Stimulated activated memory B cell treated with anti-CD40 and anti-IgM and Interleukin-4, amounts not matched to agents 10 μg/mL and 1 μg/mL and 100 μg/mL, for 72 hours (primary cell): ENCODE data around the gene SELPLG.
A peak's percentile ranks its signal among the peaks of the same experiment; 100 is the strongest.

ENCODE experiments used
- ATAC-seq: fragments of 150-1000 bp; cut with Tn5 transposase; 2 replicates; pipeline ENCODE4 v1.10.0; 2021
- H3K27ac Mint-ChIP-seq: one replicate; pipeline ENCODE4 v1.8.0; 2022; ENCODE audit warnings: mild to moderate bottlenecking, mixed read lengths
- H3K27me3 Mint-ChIP-seq: one replicate; pipeline ENCODE4 v1.8.0; 2022; ENCODE audit warnings: mixed read lengths
- H3K36me3 Mint-ChIP-seq: one replicate; pipeline ENCODE4 v1.8.0; 2022; ENCODE audit warnings: mixed read lengths
- H3K4me1 Mint-ChIP-seq: one replicate; pipeline ENCODE4 v1.8.0; 2022; ENCODE audit warnings: mixed read lengths
- H3K4me3 Mint-ChIP-seq: one replicate; pipeline ENCODE4 v1.8.0; 2022; ENCODE audit warnings: mild to moderate bottlenecking, moderate library complexity, mixed read lengths
- H3K9me3 Mint-ChIP-seq: one replicate; pipeline ENCODE4 v1.8.0; 2022; ENCODE audit warnings: mixed read lengths

Gene SELPLG

DNA sequence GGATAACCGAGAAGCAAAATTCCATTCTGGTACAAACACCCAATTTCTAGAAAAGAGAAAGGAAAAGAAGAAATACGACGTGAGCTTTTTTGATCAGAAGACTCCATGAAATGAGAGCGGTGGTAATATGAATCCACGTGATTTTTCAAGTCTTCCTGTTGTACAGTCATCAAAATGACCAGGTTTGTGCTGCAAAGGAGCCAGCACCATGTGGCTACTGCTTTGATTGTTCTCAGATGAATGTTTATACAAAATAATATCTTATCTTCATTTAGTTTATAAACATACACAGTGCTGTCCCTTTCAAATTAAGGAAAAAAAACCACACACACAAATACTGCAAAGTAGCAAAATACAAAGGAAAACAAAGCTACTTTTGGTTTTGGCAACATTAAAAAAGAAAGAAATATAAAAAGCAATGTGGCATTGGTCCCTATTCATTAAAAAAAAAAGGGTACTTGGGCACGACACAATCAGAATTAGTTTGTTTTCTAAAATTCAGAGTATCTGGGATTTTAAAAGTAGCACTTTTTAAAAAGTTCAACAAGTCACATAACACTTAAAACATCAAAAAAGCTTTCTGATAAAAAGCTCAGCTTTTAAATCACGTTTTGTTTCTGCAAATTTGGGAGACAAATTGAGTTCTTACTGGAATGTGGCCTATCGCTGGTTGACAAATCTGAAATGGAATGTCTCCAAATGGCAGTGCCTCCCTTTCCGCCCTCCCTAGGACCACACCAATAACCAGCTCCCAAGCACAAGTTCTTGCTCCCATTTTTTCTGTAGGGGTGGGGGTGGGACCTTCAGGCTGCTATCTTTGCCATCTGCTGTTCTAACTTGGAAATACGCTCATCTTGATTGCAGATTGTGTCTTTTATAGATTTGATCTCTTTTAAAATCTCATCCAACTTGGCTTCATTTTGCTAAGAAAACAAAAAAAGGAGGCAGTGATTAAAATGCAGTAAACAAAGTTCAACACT is 13.2 kb upstream of the SELPLG start:
- H3K27ac Mint-ChIP-seq = peak overlapping the region; percentile 57
- H3K4me3 Mint-ChIP-seq = no peak overlapping the region
- no peaks in the 10 kb centered on the region for H3K27me3 Mint-ChIP-seq
- ATAC-seq = no peak
- peaks cover 36% of the 10 kb centered on the region for H3K4me1 Mint-ChIP-seq
- H3K36me3 Mint-ChIP-seq = peaks cover 67% of the 10 kb centered on the region
- H3K9me3 Mint-ChIP-seq = no peaks in the 10 kb centered on the region

DNA sequence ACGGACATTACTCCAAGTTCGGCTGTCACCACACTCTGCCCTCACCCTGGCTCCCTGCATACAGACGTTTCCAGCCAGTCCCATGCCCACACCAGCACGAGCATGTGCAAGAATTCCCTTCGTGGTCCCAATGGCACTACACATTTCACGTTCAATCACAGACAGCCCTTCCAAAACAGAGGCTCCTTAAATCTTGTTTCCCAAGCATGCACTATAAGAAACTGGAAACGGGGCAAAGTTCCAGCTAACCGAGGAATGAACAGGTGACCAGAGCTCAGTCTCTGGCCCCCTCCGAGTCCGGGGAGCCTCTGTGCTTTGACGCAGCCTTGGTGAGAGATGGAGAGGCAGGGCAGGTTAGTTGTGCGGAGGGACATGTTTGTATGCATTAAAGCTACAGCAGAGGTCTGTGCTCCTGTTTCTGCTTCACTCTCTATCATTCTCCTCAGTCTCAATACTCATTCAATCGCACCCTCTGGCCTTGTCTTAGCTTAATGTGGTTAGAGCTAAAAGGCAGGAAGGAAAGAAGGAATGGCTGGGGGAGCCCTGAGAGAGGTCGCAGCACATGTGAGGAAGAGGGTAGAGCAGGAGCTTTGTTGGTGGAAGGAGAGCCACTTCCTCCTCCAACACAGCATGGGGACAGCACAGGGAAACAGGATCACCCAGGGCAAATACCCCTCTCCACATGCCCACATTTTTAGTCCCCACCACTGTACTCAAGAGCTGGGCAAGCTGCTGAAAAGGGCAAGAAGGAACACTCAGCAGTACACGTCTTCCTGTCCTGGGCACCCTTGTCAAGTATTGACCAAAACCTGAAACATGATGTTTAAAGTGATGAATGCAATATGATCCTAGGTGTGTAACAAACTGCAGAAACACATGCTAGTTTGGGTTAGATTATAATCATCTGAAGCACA is 12.2 kb upstream of the SELPLG start:
- Mint-ChIP-seq H3K4me1 (peaks cover 45% of the 10 kb centered on the region), H3K27me3 (no peaks in the 10 kb centered on the region), H3K9me3 (no peaks in the 10 kb centered on the region), H3K27ac (peak overlapping the region; percentile 52), H3K36me3 (peaks cover 59% of the 10 kb centered on the region), H3K4me3 (no peak overlapping the region)
- ATAC-seq = no peak

DNA sequence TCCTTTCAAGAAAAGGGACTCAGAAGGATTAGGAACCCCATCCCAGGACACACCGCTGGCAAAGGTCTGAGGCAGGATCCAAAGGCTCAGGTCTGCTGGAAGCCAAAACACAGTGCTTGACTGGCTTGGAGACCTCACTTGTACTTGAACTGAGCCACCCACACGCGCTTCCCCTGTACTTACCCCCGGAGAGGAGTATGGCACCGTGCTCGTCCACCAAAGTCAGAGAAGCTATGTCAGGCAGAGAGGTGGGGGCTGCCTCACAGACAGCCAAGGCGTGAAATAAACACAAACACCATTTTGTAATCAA is 11.1 kb upstream of the SELPLG start:
- Mint-ChIP-seq H3K9me3 (no peaks in the 10 kb centered on the region), H3K4me3 (no peak overlapping the region), H3K27me3 (no peaks in the 10 kb centered on the region), H3K4me1 (peaks cover 56% of the 10 kb centered on the region), H3K36me3 (peaks cover 55% of the 10 kb centered on the region), H3K27ac (peak overlapping the region; percentile 52)
- no peak for ATAC-seq

- H3K27ac Mint-ChIP-seq = peak overlapping the region; percentile 52
- no peak for ATAC-seq
- H3K36me3 Mint-ChIP-seq = peaks cover 53% of the 10 kb centered on the region
Observed at GRCh38 chr12:108643941-108644810, 10.5 kb upstream of the SELPLG start.

DNA sequence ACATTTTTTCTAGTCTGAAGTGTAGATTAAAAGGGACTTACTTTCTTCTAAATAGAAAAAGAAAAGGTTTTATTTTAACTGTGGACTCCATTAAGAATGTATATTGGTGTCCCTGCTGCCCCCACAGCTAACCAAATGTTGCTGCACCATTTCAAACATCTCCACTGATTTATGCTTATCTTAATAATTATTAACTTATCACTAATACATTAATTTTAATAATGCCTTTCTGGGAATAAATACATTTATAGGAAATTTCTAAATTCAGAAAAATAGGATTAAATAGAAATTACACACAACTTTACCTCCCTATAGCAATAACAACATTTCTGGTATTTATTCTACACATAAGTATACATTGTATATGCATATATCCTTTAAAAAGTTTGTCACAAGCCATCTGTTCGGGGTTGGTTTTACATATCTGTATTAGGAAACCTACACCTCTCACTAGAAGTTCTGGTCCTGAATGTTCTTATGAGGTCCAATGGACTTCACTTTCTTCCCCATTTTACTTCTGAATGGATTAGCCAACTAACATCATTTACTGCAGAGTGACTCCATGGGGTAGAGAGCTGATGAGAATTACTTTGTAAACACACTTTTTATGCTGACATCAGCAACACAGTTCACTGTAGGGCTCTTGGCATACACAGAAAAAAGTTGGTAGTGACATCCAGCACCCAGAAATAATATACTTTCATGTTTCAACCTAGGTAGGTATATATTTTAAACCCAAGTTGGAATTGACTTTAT is 9.4 kb upstream of the SELPLG start:
- Mint-ChIP-seq H3K27ac (peak overlapping the region; percentile 69), H3K4me1 (peaks cover 66% of the 10 kb centered on the region), H3K9me3 (no peaks in the 10 kb centered on the region), H3K27me3 (no peaks in the 10 kb centered on the region), H3K4me3 (no peak overlapping the region), H3K36me3 (peaks cover 43% of the 10 kb centered on the region)
- no peak for ATAC-seq

More at GRCh38 chr12:108643941-108644810, 10.5 kb upstream of the SELPLG start:
- no peak overlapping the region for H3K4me3 Mint-ChIP-seq
- H3K4me1 Mint-ChIP-seq = peaks cover 56% of the 10 kb centered on the region
- H3K9me3 Mint-ChIP-seq = no peaks in the 10 kb centered on the region
- H3K27me3 Mint-ChIP-seq = no peaks in the 10 kb centered on the region

DNA sequence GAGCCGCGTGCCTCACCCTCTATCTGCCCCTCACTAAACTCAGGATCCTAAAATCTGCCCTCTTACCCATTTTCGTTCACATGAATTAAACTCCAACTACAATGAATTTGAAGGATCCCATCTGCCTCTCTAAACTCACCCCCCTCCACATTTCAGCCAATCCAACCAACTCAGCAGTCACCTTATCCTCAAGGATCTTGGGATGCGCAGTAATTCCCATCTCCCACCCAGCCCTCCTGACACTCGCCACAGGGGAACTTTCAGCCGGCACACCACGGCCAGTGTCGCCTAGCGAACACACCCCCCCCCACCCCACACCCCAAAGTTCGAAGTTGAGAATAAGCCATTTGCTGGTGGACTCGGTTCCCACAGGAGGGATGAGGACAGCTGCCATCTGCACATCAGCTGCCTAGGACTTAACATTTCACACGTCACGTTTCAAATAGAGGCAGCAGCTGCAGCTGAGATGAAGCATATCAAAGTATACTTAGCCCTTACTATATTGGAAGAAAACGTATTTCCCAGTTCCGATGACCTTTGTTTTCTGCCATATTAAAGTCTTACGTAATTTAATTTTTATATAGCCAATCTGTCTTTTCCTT is 8.7 kb upstream of the SELPLG start:
- no peak for ATAC-seq
- no peak overlapping the region for H3K4me3 Mint-ChIP-seq
- H3K36me3 Mint-ChIP-seq = peaks cover 38% of the 10 kb centered on the region
- H3K9me3 Mint-ChIP-seq = no peaks in the 10 kb centered on the region
- no peaks in the 10 kb centered on the region for H3K27me3 Mint-ChIP-seq
- H3K4me1 Mint-ChIP-seq = peaks cover 72% of the 10 kb centered on the region
- peak overlapping the region; percentile 69 for H3K27ac Mint-ChIP-seq

- Mint-ChIP-seq H3K4me1 (peaks cover 74% of the 10 kb centered on the region), H3K27me3 (no peaks in the 10 kb centered on the region), H3K9me3 (no peaks in the 10 kb centered on the region), H3K27ac (peak overlapping the region; percentile 69), H3K4me3 (no peak overlapping the region), H3K36me3 (peaks cover 35% of the 10 kb centered on the region)
- ATAC-seq = peak; percentile 54
Observed at GRCh38 chr12:108641446-108642268, 8.0 kb upstream of the SELPLG start.

GRCh38 chr12:108640802-108641445 is 7.2 kb upstream of the SELPLG start:
- H3K4me3 Mint-ChIP-seq = no peak overlapping the region
- no peaks in the 10 kb centered on the region for H3K27me3 Mint-ChIP-seq
- H3K36me3 Mint-ChIP-seq = peaks cover 28% of the 10 kb centered on the region
- no peaks in the 10 kb centered on the region for H3K9me3 Mint-ChIP-seq
- H3K4me1 Mint-ChIP-seq = peaks cover 73% of the 10 kb centered on the region
- no peak for ATAC-seq
- H3K27ac Mint-ChIP-seq = peak overlapping the region; percentile 69

DNA sequence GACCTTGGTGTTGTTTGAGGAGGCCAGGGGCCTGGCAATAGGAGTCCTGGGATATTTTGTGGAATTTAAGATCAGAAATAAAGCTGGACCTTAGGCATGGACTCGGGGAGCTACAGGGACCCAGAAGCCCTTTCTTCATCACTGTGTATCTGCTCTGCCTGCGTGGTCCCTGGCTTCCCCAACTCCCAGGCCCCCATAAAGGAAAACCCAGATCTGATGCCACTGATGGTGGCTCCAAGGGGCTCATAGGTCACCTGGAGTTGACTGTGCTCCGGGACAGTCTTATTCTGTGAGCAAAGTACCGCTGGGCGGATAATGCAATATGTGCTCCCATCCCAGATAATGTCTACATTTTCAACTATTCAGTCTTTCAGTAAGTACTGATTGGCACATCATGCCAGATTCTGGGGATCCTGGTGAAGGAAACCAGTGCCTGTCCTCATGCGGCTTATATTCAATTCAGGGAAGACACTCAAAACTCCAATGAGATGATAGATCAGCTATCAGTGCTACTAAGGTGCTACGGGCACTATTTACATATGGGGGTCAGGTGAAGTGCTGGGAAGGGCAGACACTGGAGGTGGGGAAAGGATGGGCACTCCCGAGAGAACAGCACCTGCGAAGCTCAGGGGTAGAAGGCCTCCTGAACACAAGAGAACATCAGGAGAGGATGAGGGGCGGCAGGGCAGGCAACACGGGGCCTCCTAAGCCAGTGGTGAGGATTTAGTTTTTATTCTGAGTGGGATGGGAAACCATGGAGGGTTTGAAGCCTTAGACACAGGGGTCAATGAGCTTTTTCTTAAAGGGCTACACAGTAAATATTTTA is 5.5 kb upstream of the SELPLG start:
- peaks cover 12% of the 10 kb centered on the region for H3K36me3 Mint-ChIP-seq
- H3K4me1 Mint-ChIP-seq = peaks cover 78% of the 10 kb centered on the region
- peak overlapping the region; percentile 69 for H3K27ac Mint-ChIP-seq
- H3K27me3 Mint-ChIP-seq = no peaks in the 10 kb centered on the region
- no peak overlapping the region for H3K4me3 Mint-ChIP-seq
- no peak for ATAC-seq
- no peaks in the 10 kb centered on the region for H3K9me3 Mint-ChIP-seq

DNA sequence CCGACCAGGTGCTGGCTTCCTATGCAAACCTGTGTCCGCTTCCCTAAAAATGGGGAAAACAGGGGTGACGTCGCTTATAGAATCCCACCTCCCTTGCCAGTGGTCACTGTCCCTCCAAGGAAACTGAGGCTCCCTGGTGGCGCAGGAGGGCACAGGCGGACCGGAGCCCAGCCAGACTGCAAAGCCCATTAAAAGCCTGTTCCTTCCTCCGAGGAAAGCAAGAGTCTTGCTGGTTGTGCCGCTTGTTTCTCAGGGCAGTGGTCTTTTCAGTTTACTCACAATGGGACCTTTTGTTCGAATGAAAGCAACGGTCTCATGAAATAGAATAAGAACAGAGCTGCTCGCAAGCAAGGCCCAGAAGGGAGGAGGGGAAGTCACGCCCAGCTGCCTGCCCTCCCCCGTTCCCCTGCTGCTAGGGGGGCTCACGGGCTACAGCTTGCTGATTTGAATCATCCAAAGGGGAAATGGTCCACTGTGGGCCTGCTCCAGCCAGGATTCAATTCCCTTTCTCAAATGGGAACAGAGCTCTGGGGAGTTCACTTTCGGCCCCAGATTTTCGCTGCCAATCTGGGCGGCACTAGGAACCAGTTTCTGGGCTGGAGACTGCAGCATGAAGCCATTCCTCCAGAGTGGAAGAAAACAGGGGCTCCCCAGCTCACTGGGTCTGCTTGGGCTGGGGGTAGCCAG is 4.6 kb upstream of the SELPLG start:
- peaks cover 88% of the 10 kb centered on the region for H3K4me1 Mint-ChIP-seq
- H3K27ac Mint-ChIP-seq = peak overlapping the region; percentile 69
- peaks cover 6% of the 10 kb centered on the region for H3K36me3 Mint-ChIP-seq
- H3K9me3 Mint-ChIP-seq = no peaks in the 10 kb centered on the region
- no peaks in the 10 kb centered on the region for H3K27me3 Mint-ChIP-seq
- ATAC-seq = no peak
- peak overlapping the region; percentile 33 for H3K4me3 Mint-ChIP-seq

DNA sequence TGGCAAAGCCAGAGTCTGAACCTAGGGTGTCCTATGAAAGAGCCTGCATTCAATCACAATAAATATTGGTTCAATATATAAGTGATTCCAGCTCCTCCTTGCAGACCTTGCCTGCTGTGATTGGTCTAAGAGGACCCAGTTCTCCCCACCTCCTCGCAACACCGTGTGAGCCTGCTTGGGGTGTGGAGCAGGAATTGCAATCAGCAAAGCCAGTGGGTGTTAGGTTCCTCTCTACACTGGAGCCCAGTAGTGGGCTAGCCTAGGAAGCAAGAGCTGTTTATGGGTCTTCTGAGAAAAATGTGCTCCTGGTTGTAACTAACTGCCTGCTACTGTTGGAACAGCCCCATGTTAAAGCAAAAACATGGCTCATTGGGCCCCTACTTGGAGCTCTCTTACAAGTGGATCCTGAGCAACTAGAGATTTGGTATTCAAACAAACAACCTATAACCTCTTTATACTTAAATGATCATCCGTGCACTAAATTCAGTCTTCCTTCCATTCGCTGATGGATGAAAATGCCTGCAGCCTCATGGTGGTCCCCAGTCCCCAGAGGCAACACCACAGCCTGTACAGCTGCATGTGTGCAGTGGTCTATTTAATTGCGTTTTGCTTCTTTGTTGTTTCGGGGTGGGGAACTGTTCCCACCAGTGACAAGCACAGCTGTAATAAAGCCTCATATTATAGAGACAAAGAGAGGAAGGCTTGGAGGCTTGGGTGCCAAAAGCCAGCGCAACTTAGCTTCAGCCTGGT is 3.7 kb upstream of the SELPLG start:
- peak overlapping the region; percentile 18 for H3K27ac Mint-ChIP-seq
- H3K36me3 Mint-ChIP-seq = peaks cover 6% of the 10 kb centered on the region
- no peaks in the 10 kb centered on the region for H3K27me3 Mint-ChIP-seq
- no peak for ATAC-seq
- peaks cover 95% of the 10 kb centered on the region for H3K4me1 Mint-ChIP-seq
- H3K4me3 Mint-ChIP-seq = peak overlapping the region; percentile 37
- no peaks in the 10 kb centered on the region for H3K9me3 Mint-ChIP-seq
